DMS79 (cell line): ENCODE results near the gene CNGB1.
A peak's percentile ranks its signal among the peaks of the same experiment; 100 is the strongest.
"Not testable (repeated sequence)": the region's sequence is repeated elsewhere in the genome, so short reads cannot be mapped to it uniquely, and the experiment has no call there.

ENCODE experiments used
- DNase-seq: peaks from one replicate; lab custom pipeline; 2025; lab: John Stamatoyannopoulos, UW

Gene CNGB1

DNA sequence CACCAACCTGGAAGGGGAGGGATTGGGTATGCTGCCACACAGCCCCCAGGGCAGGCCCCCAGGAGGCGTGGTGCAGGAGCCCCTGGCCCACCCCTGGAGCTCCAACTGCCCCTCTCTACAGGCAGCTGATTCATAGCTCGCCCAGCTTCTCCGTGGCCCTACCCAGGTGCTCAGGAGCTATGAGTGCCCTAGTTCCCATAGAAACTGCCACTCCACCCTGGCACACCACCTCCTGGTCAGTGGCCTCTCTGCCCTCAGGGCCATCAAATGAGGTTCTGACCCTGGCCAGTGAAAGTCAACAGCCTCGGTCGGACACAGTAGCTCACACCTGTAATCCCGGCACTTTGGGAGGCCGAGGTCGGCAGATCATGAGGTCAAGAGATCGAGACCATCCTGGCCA is 18.0 kb downstream of the CNGB1 start:
- no peak for DNase-seq

DNA sequence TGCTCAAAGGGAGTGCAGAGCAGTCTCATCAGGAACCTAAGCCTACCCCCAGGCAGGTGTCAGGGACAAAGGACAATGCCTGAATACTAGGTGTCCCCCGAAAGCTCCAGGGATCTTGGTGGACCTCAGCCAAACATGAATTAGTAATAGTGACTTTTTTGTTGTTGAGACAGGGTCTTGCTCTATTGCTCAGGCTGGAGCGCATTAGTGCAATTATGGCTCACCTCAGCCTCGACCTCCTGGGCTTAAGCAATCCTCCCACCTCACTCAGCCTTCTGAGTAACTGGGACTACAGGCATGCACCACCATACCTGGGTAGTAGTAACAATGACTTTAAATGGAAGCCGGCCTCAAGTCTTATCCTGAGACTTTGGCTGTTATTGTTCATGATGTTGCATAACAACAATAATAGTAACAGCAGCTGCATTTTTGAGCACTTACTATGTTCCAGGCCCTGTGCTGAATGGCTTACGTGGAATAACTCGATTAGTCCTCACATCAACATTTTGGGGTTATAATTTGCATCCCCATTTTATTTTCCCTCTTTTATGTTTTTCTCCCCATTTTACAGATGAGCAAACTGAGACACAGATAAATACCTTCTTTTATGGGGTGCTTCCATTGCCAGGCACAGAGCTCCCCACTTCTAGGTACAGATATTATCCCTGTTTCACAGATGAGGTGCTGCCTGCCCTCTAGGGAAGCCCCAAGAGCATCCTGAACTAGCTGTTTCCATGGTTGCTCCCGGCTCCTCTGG is 19.5 kb downstream of the CNGB1 start:
- no peak for DNase-seq

GRCh38 chr16:57950382-57950781 is 20.5 kb downstream of the CNGB1 start:
- DNase-seq: no peak

DNA sequence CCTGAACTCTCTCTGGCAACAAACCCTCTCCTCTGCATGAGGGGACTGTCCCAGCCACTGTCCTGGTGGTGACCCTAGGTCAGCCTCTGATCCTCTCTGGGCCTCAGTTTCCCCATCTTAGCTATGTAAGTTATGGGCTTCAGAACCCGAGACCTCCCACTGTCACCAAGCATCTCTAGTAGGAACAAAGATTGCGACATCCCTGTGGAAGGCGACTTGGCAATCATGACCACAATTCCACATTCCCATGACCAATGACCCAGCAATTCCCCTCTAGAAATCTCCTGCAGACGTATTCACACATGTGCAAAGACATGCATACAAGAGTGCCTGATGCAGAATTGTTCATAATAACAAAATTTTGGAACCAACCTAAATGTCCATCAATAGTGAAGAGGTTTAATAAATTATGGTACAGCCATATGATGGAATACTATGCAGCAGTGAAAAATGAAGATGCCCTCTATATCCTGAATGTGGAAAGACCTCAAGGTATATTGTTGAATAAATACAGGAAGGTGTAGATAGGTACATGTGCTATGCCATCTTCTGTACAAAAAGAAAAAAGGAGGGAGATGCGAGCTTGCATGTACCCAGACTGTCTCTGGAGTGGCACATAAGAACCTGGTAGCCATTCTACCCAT is 21.2 kb downstream of the CNGB1 start:
- no peak for DNase-seq

DNA sequence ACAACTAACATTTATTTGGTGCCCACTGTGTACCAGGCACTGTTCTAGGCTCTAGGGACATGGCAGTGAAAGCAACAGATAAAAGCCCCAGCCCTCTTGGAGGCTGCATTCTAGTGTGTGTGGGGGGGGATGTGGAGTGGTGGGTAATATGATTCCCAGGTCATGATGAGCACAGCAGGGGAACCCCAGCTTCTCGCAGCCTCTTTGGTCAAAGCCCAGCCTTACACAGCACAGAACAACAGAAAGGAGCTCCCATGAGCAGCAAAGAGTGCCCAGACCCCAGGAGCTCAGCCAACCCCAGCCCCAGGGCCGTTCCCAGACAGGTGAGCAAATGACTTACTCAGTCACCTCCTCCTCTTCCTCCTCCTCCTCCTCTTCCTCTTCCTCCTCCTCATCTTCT is 21.9 kb downstream of the CNGB1 start:
- DNase-seq: no peak

DNA sequence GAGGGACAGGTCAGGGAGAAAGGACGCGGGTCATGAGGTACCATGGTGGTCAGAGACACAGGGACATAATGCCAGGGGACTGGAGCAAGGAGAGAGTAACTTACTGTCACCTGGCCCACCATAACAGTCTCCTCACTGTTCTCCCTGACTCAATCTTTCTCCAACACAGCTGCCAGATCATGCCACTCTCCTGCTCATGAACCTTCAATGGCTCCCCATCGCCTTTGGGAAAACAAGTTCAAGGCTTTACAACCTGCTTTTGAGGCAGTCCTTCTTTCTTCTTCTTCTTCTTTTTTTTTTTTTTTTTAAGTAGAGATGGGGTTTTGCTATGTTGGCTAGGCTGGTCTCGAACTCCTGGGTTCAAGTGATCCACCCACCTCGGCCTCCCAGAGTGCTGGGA is 22.9 kb downstream of the CNGB1 start:
- DNase-seq: no peak

DNA sequence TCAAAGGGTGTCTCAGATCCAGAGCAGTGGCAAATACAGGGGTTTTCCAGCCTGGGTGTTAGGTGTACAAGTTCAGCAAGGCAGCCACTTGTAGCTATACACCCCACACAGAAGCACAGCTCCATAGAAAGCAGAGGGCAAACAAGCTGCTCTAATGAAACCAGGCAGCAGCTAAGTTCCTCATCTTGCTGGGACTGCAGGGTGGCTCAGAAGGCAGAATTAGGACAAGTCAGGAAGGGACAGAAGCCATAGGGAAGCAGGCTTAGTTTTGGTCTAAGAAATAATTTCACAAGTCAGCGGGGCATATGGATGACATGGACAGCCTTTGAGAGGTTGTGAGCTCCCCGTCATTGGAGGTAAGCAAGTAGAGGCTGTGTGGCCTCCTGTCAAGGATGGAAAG is 23.7 kb downstream of the CNGB1 start:
- no peak for DNase-seq

DNA sequence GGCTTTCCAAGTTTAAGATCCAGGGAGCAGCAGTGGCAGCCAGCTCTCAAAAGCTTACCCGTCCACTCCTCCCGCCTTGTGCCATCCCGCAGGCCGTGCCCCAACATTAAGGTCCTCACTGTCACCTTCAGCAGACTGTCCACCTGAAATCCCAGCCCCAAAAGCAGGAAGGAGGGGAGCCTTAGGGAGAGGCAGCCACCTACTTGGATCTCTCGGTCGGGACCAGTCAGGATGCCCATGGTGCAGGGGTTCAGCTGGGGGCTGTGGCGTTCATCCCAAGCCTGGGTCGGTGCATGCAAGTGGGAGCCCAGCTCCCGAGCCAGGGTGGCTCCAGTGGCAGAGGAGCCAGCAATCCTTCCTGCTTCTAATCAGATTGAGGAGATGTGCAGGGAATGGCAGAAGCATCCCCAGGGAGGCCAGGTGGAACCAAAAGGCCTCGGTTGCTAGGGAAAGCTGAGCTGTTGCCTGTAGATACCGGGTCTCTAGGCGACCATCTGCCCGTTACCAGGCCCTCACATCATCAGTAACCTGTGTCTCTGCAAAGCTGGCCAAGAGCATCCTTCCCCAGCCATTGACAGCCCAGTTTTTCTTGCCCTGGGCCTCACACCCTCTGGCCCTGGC is 24.6 kb downstream of the CNGB1 start:
- DNase-seq: no peak

- DNase-seq: no peak
Observed at GRCh38 chr16:57945740-57946138, 25.2 kb downstream of the CNGB1 start.

- no peak for DNase-seq
Observed at GRCh38 chr16:57944970-57945739, 25.8 kb downstream of the CNGB1 start.

DNA sequence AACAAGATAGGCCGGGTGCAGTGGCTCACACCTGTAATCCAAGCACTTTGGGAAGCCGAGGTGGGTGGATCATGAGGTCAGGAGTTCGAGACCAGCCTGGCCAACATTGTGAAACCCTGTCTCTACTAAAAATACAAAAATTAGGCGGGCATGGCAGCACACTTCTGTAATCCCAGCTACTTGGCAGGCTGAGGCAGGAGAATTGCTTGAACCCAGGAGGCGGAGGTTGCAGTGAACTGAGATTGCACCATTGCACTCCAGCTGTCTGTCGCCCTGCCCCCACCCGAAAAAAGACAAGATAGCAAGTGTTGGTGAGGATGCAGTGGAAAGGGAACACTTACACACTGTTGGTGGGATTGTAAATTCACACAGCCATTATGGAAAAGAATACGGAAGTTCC is 27.5 kb downstream of the CNGB1 start:
- not testable (repeated sequence) for DNase-seq

DNA sequence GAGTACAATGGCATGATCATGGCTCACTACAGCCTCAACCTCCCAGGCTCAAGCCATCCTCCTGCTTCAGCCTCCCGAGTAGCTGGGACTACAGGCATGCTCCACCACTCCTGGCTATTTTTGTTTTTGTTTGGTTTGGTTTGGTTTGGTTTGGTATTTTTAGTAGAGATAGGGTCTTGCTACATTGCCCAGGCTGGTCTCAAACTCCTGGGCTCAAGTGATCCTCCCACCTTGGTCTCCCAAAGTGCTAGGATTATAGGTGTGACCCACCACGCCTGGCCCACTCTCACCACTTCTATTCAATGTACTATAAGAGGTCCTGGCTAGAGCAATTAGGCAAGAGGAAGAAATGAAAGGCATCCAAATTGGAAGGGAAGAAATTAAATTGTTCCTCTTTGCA is 29.0 kb downstream of the CNGB1 start:
- DNase-seq: not testable (repeated sequence)

DNA sequence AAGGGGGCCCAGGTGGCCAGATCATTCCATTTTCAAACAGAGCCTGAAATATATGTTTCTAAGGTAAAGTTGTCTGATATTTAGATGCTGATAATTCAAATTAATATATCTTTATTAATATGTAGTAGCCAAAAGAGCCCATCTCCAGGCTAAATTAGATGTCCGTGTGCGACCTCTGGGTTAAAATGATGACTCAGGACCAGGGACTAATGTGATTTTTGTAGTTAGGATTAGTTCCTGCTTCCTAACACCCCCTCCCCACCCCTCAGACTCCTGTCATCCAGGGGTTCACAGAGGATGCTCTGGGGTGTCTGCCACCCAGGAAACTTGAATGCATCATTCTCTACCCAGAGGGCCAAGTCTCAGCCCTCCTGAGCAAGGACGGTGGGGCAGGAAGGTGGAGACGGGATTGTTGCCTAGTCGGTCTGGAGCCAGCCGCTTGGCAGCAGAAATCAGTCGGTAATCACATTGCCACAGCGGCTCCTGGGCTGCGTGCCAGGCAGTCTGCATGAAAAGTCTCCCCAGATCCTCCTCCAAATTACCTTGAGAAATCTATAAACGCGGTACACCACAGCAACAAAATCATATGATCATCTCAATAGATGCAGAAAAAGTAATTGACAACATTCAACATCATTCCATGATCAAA is 29.8 kb downstream of the CNGB1 start:
- peak; percentile 36 for DNase-seq

- DNase-seq: no peak
Observed at GRCh38 chr16:57940382-57940966, 30.5 kb downstream of the CNGB1 start.

- no peak for DNase-seq
Observed at GRCh38 chr16:57939872-57940224, 31.1 kb downstream of the CNGB1 start.

DNA sequence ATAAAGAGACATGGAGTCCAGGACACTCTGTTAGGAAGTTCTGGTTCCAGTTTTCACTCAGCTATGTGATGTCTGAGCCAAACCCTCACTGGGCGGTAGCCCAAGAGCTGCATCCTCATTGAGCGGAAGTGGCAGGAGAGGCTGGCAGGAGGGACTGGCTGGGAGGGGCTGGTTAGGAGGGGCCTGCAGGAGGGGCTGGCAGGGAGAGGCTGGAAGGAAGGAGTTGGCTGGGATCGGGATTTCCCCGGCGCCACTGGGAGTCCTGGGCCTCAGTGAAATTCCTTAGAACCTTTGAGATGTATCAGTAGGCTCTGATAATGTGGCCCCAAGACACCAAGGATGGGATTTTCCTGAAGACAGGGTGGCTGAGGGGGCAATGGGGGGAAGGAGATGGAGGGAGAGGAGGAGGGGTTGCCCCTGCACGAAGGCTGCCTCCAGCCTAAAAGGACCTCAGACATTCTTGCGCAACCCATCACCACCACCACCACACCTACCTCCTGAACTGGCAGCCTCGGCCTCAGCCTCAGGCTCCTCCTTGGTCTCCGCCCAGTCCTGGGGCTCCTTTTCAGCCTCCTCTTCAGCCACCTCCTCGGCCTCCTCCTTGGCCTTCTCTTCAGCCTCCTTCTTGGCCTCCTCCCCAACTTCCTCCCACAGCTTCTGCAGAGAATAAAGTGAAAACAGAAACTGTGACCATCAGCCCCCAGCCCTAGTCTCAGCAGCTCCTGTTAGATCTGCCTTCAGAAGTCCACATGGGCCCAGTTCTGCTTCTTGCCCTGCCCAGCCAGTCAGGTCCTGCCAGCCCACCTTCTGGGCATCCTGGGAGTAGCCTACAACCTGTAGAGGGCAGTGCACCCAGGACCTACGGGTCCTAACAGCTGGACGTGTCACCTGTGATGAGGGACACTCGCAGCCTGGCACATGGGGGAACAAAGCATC is 31.7 kb downstream of the CNGB1 start:
- no peak for DNase-seq

- no peak for DNase-seq
Observed at GRCh38 chr16:57938484-57938883, 32.4 kb downstream of the CNGB1 start.

- DNase-seq: no peak
Observed at GRCh38 chr16:57937861-57938260, 33.1 kb downstream of the CNGB1 start.

GRCh38 chr16:57935904-57936303 is 35.0 kb downstream of the CNGB1 start:
- no peak for DNase-seq

GRCh38 chr16:57930533-57930932 is 40.4 kb downstream of the CNGB1 start:
- DNase-seq: no peak

GRCh38 chr16:57929250-57929649 is 41.7 kb downstream of the CNGB1 start:
- DNase-seq: no peak
